ENCODE results near the gene UBE2F. TPM values are rescaled to one million over a fixed set of nuclear protein-coding genes. Genes with fewer than 3 reads are reported as not detected.
"Not testable (repeated sequence)": the region's sequence is repeated elsewhere in the genome, so short reads cannot be mapped to it uniquely, and the experiment has no call there.

The UBE2F gene
- total RNA-seq, 2 donors from 2014 or later, result 45.2 to 73.2 TPM

GRCh38 chr2:238063414-238064189 is 96.8 kb downstream of the UBE2F start:
- Histone ChIP-seq H3K4me1 (replicated peaks) (peaks cover 4% of the 10 kb centered on the region), H3K27me3 (replicated peaks; ENCODE audit: insufficient read depth) (no peaks in the 10 kb centered on the region), H3K36me3 (peaks cover 0 to 4% of the 10 kb centered on the region in 2 donors), H3K4me3 (no peak overlapping the region), H3K9me3 (no peaks in the 10 kb centered on the region), H3K27ac (no peak overlapping the region)
- intact Hi-C loops (cut with DNase I), result loop anchor here (5.0 kb wide), 2 partner anchors 141 to 206 kb away; partner anchors contain the start of gene RAMP1
- DNase-seq (ENCODE audit: low spot score), result no peak
- 95% methylated on average over 8 of the region's 8 CpGs for WGBS
- TF ChIP-seq, protein P1, sequence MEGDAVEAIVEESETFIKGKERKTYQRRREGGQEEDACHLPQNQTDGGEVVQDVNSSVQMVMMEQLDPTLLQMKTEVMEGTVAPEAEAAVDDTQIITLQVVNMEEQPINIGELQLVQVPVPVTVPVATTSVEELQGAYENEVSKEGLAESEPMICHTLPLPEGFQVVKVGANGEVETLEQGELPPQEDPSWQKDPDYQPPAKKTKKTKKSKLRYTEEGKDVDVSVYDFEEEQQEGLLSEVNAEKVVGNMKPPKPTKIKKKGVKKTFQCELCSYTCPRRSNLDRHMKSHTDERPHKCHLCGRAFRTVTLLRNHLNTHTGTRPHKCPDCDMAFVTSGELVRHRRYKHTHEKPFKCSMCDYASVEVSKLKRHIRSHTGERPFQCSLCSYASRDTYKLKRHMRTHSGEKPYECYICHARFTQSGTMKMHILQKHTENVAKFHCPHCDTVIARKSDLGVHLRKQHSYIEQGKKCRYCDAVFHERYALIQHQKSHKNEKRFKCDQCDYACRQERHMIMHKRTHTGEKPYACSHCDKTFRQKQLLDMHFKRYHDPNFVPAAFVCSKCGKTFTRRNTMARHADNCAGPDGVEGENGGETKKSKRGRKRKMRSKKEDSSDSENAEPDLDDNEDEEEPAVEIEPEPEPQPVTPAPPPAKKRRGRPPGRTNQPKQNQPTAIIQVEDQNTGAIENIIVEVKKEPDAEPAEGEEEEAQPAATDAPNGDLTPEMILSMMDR (IDR thresholded peaks at IDR 0.05), result no peak
- TF ChIP-seq POLR2A (IDR thresholded peaks at IDR 0.05), result no peak
- no peak for TF ChIP-seq POLR2AphosphoS5 (IDR thresholded peaks at IDR 0.05)

DNA sequence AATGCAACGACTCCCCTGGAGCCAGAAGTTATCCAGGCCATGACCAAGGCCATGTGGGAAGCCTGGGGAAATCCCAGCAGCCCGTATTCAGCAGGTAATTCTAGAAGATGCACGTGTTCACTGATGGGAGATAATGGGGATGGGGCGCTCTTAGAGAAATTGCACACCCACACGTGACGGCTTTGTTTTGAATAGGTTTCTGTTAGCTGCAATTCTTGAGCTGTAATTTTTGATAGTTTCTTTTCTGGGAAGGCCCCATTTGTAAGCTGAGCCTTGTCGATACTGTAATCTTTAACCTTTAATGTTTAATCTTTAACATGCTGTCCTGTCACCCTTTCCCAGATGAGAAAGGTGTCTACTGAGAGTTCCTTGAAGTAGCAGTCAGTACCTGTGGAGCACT is 97.6 kb downstream of the UBE2F start:
- Histone ChIP-seq H3K9me3 (no peaks in the 10 kb centered on the region), H3K27ac (no peak overlapping the region), H3K36me3 (peaks cover 0 to 4% of the 10 kb centered on the region in 2 donors), H3K27me3 (replicated peaks; ENCODE audit: insufficient read depth) (no peaks in the 10 kb centered on the region), H3K4me1 (replicated peaks) (peaks cover 4% of the 10 kb centered on the region), H3K4me3 (no peak overlapping the region)
- DNase-seq (ENCODE audit: low spot score), result no peak
- TF ChIP-seq POLR2AphosphoS5 (IDR thresholded peaks at IDR 0.05), result no peak
- TF ChIP-seq POLR2A (IDR thresholded peaks at IDR 0.05), result no peak
- TF ChIP-seq, protein P1 (IDR thresholded peaks at IDR 0.05), result no peak
- 78% methylated on average over 7 of the region's 7 CpGs for WGBS
- intact Hi-C loops (cut with DNase I), result loop anchor here (5.0 kb wide), 2 partner anchors 142 to 207 kb away; partner anchors contain the start of gene RAMP1

DNA sequence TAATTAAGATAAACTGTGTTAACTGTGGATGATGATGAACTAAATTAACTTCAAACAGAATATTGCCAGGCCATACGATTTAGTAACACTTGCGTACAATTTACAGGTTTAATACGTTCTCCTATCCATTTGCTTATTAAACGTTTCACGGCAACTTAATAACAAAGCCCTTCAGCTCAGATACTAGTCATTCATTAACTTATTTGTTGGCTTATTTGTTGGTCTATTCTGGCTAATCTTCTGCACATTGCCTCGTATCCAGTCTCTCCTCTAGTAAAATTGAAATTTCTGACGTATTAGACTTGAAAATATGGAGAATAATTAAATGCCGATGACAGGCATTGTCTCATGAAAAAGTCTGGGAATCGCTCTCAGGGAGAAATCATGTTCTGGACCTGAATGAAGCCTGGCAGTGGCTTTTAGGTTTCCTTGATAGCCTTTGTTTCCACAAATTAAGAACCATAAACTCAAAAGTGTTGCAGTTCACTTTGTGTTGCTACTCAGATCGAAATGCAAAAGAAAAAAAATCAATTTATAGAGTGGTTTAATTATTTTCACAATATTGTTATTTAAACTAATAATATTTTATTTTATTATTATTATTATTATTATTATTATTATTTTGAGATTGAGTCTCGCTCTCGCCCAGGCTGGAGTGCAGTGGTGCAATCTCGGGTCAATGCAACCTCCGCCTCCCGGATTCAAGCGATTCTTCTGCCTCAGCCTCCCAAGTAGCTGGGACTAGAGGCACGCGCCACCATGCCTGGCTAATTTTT is 98.4 kb downstream of the UBE2F start:
- Histone ChIP-seq H3K9me3 (no peaks in the 10 kb centered on the region), H3K27ac (no peak overlapping the region), H3K36me3 (peaks cover 4 to 5% of the 10 kb centered on the region in 2 donors), H3K4me3 (no peak overlapping the region), H3K27me3 (replicated peaks; ENCODE audit: insufficient read depth) (no peaks in the 10 kb centered on the region), H3K4me1 (replicated peaks) (peaks cover 4% of the 10 kb centered on the region)
- WGBS, result 86% methylated on average over 18 of the region's 18 CpGs
- no peak for DNase-seq (ENCODE audit: low spot score)
- intact Hi-C loops (cut with DNase I), result no loop called here
- TF ChIP-seq POLR2A (IDR thresholded peaks at IDR 0.05) (no peak), POLR2AphosphoS5 (IDR thresholded peaks at IDR 0.05) (no peak)
- TF ChIP-seq, protein P1 (IDR thresholded peaks at IDR 0.05), result no peak

- Histone ChIP-seq H3K4me1 (replicated peaks) (peaks cover 4% of the 10 kb centered on the region), H3K9me3 (no peaks in the 10 kb centered on the region), H3K27ac (no peak overlapping the region), H3K27me3 (replicated peaks; ENCODE audit: insufficient read depth) (no peaks in the 10 kb centered on the region), H3K4me3 (no peak overlapping the region), H3K36me3 (peaks cover 4 to 5% of the 10 kb centered on the region in 2 donors)
- DNase-seq (ENCODE audit: low spot score), result no peak
- 83% methylated on average over 9 of the region's 9 CpGs for WGBS
- TF ChIP-seq POLR2A (IDR thresholded peaks at IDR 0.05) (no peak), POLR2AphosphoS5 (IDR thresholded peaks at IDR 0.05) (no peak)
- TF ChIP-seq, protein P1 (IDR thresholded peaks at IDR 0.05), result no peak
- intact Hi-C loops (cut with DNase I), result no loop called here
Observed at GRCh38 chr2:238066218-238066617, 99.4 kb downstream of the UBE2F start.

GRCh38 chr2:238066718-238067117 is 99.9 kb downstream of the UBE2F start:
- H3K27me3 ChIP-seq (replicated peaks; ENCODE audit: insufficient read depth); intact Hi-C loops (cut with DNase I); H3K4me1 ChIP-seq (replicated peaks); H3K27ac ChIP-seq; H3K9me3 ChIP-seq; H3K36me3 ChIP-seq; DNase-seq (ENCODE audit: low spot score); H3K4me3 ChIP-seq: not testable (repeated sequence)
- WGBS, result 94% methylated on average over 7 of the region's 7 CpGs
